ENCODE measurements around the gene ALK.

Gene ALK

DNA sequence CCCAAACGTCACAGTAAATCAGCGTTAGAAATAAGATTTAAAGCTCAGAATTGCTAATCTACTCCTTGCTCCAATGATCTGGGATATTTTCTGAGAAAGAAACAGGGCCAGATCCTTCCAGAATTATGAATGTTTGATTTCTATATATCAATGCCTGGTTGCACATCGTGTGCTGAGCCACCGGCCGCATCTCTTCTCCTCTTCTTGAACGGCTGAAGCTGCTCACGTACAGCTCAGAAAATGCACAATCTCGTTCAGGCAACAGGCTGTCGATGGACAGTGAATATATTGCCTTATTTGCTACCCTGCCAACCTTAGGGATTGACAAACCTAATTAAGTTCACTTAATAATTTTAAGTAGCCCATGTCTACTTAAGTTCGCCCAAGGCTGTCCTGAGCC lies 636.7 kb downstream of the ALK start:
- Histone ChIP-seq H3K9ac (ENCODE audit: low read length) (no peak overlapping the region), H3K4me3 (ENCODE audit: low read depth, low read length) (no peak overlapping the region), H3K27ac (ENCODE audit: low read depth, low read length) (no peak overlapping the region), H3K36me3 (ENCODE audit: control insufficient read depth, insufficient read depth, low read length) (no peaks in the 10 kb centered on the region), H3K27me3 (ENCODE audit: control insufficient read depth, insufficient read depth, low read length) (no peaks in the 10 kb centered on the region), H3K9me3 (ENCODE audit: control insufficient read depth, insufficient read depth, low read depth, low read length) (no peaks in the 10 kb centered on the region), H3K4me1 (ENCODE audit: control insufficient read depth, insufficient read depth, low read length) (peaks cover 9% of the 10 kb centered on the region)

GRCh38 chr2:29281916-29282247 lies 639.5 kb downstream of the ALK start:
- Histone ChIP-seq H3K27ac (ENCODE audit: low read depth, low read length) (no peak overlapping the region), H3K36me3 (ENCODE audit: control insufficient read depth, insufficient read depth, low read length) (no peaks in the 10 kb centered on the region), H3K9me3 (ENCODE audit: control insufficient read depth, insufficient read depth, low read depth, low read length) (no peaks in the 10 kb centered on the region), H3K27me3 (ENCODE audit: control insufficient read depth, insufficient read depth, low read length) (peaks cover 7% of the 10 kb centered on the region; the same call in 1 of the 2 replicates), H3K4me3 (ENCODE audit: low read depth, low read length) (no peak overlapping the region), H3K9ac (ENCODE audit: low read length) (no peak overlapping the region), H3K4me1 (ENCODE audit: control insufficient read depth, insufficient read depth, low read length) (peaks cover 9% of the 10 kb centered on the region)

DNA sequence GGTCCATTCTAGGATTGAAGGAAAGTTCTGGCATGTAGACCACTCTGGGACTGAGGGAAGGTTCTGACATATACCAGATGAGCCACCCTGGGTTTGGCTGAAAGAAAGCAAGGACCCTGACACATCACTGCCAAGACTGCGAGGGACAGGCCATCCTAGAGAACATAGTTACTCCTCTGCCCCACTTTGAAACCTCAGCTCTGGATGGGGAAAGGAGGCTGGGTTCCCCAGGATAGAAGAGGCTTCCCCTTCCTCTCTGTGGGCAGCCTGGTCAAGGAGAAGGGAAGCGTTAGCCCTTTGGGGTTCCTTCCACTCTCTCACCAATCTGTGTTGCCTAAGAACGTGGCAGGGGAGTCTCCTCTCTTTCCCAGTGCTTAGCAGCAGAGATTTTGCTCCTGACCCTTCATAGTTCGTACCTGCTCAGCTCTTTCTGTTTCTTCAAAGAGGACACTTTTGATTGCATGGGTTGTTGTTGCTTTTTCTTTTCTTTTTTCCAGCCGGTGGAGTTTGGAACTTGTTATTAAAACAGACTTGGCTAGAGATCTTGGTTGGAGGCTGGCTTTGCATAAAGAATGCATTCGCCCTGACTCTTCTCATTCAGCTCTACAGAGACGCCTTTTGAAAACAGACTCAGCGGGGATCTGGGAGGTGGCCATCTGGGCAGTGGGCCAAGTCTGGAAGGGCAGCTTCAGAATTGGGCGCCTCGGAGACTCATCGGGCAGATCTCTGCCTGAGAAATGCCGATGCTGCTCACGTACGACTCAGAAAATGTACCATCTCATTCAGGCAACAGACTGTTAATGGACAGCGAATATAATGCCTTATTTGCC lies 640.1 kb downstream of the ALK start:
- Histone ChIP-seq H3K9me3 (ENCODE audit: control insufficient read depth, insufficient read depth, low read depth, low read length) (no peaks in the 10 kb centered on the region), H3K4me3 (ENCODE audit: low read depth, low read length) (no peak overlapping the region), H3K4me1 (ENCODE audit: control insufficient read depth, insufficient read depth, low read length) (peaks cover 9% of the 10 kb centered on the region), H3K27me3 (ENCODE audit: control insufficient read depth, insufficient read depth, low read length) (peaks cover 7% of the 10 kb centered on the region; the same call in 1 of the 2 replicates), H3K36me3 (ENCODE audit: control insufficient read depth, insufficient read depth, low read length) (no peaks in the 10 kb centered on the region), H3K9ac (ENCODE audit: low read length) (no peak overlapping the region), H3K27ac (ENCODE audit: low read depth, low read length) (no peak overlapping the region)

DNA sequence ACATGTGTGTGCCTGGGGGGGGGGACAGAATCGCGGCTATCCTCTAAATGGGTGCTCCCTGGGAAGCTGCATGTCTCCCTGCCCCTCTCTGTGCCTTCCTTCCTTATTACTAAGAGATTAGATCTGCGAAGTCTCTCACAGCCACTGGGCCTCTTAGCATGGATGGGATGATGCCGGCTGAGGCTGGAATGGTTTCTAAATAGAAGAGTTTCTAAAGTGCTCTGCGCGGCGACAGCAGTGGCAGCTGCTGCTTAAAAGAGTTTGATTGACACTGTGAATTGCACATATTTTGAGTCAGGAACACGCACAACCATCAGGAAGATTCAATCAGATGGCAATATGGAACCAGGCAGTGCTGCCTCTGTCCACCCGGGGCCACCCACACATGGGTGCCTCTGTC lies 642.4 kb downstream of the ALK start:
- Histone ChIP-seq H3K4me1 (ENCODE audit: control insufficient read depth, insufficient read depth, low read length) (peaks cover 10% of the 10 kb centered on the region), H3K27me3 (ENCODE audit: control insufficient read depth, insufficient read depth, low read length) (peaks cover 7% of the 10 kb centered on the region; the same call in 1 of the 2 replicates), H3K4me3 (ENCODE audit: low read depth, low read length) (no peak overlapping the region), H3K9me3 (ENCODE audit: control insufficient read depth, insufficient read depth, low read depth, low read length) (no peaks in the 10 kb centered on the region), H3K36me3 (ENCODE audit: control insufficient read depth, insufficient read depth, low read length) (no peaks in the 10 kb centered on the region), H3K27ac (ENCODE audit: low read depth, low read length) (no peak overlapping the region), H3K9ac (ENCODE audit: low read length) (no peak overlapping the region)

DNA sequence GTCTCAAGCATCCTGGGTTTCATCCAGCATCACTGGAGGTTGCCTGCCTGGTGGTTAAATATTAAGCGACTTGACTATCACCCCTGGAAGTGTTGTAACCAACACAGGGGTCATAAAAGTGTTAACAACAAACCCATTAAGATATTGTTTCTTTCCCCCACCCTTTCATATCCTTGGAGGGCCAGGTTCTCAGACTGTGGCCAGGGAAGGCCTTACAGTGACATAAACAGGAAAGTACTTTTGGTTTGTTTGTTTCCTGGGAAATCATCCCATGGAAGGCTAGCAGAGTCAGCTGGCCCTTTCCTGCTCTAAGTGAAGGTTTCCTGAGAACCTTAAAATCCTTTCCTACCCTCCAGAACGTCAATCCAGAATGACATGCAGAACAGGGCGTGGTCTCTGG lies 645.2 kb downstream of the ALK start:
- Histone ChIP-seq H3K9ac (ENCODE audit: low read length) (no peak overlapping the region), H3K36me3 (ENCODE audit: control insufficient read depth, insufficient read depth, low read length) (no peaks in the 10 kb centered on the region), H3K27ac (ENCODE audit: low read depth, low read length) (no peak overlapping the region), H3K4me3 (ENCODE audit: low read depth, low read length) (no peak overlapping the region), H3K9me3 (ENCODE audit: control insufficient read depth, insufficient read depth, low read depth, low read length) (no peaks in the 10 kb centered on the region), H3K27me3 (ENCODE audit: control insufficient read depth, insufficient read depth, low read length) (peaks cover 7% of the 10 kb centered on the region; the same call in 1 of the 2 replicates), H3K4me1 (ENCODE audit: control insufficient read depth, insufficient read depth, low read length) (peaks cover 16% of the 10 kb centered on the region)

DNA sequence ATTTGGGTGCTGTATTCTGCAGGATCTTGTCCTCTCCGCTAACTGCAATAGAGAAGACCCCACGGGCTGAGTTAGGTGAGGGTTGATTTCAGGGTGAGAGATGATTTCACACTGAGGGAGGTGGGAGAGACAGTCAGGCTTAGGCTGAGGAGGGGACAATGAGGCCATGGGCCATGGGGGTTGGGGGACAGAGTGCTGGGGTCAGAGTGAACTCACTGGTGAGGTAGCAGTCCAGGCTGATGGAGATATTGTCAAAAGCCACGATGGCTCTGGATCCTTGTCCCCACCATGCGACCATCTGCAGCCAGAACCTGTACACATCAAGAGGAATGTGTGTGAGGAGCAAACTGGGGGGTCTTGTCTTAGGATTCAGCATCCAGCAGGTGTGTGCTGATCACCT lies 646.2 kb downstream of the ALK start:
- H3K9ac ChIP-seq (ENCODE audit: low read length), result no peak overlapping the region
- H3K4me3 ChIP-seq (ENCODE audit: low read depth, low read length), result no peak overlapping the region
- H3K9me3 ChIP-seq (ENCODE audit: control insufficient read depth, insufficient read depth, low read depth, low read length), result no peaks in the 10 kb centered on the region
- peaks cover 7% of the 10 kb centered on the region; the same call in 1 of the 2 replicates for H3K27me3 ChIP-seq (ENCODE audit: control insufficient read depth, insufficient read depth, low read length)
- peaks cover 21% of the 10 kb centered on the region; the same call in 1 of the 2 replicates for H3K4me1 ChIP-seq (ENCODE audit: control insufficient read depth, insufficient read depth, low read length)
- H3K36me3 ChIP-seq (ENCODE audit: control insufficient read depth, insufficient read depth, low read length), result no peaks in the 10 kb centered on the region
- no peak overlapping the region for H3K27ac ChIP-seq (ENCODE audit: low read depth, low read length)

DNA sequence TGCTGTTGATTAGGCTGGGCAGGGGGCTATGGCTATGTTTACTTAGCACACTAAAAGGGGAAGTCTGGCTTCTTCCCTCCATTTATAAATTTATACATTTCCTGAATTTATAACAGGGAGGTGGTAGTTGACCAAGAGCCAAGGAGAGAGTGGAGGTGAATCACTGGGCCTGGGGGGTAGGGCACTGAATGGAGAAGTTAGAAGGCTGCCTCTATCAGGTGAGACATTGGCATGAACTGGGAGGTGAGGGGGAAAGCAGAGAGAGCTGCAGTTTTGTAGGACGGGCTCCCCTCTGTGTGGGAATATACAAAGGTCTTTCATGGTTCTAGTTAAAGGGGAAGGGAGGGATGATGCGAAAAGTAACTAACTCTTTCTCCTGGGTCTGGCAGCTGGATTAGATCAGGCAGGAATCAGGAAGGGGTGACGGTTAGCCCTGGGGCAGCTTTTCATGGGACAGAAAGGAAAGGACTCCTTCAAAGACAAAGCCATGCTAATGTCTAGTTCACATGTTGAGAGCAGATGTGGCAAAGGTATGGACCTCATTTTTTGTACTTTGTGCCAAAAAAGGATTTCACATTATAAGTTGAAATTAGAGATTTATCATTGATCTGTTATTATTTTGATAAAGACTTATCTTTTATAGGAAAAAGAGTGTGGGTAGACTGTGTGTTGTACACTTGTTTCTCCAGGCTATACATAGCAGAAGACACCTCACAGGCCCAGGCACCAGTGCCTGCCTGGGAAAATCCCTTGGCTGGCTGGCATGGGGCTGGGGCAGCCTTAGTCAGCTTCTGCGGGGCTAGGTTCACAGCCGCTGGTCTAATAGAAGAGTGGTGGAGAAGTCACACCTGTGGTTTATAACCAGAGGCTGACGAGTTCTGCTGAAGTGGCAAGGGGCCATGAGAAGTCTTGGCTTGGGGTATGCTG lies 647.4 kb downstream of the ALK start:
- Histone ChIP-seq H3K27me3 (ENCODE audit: control insufficient read depth, insufficient read depth, low read length) (peaks cover 7% of the 10 kb centered on the region; the same call in 1 of the 2 replicates), H3K27ac (ENCODE audit: low read depth, low read length) (no peak overlapping the region)

DNA sequence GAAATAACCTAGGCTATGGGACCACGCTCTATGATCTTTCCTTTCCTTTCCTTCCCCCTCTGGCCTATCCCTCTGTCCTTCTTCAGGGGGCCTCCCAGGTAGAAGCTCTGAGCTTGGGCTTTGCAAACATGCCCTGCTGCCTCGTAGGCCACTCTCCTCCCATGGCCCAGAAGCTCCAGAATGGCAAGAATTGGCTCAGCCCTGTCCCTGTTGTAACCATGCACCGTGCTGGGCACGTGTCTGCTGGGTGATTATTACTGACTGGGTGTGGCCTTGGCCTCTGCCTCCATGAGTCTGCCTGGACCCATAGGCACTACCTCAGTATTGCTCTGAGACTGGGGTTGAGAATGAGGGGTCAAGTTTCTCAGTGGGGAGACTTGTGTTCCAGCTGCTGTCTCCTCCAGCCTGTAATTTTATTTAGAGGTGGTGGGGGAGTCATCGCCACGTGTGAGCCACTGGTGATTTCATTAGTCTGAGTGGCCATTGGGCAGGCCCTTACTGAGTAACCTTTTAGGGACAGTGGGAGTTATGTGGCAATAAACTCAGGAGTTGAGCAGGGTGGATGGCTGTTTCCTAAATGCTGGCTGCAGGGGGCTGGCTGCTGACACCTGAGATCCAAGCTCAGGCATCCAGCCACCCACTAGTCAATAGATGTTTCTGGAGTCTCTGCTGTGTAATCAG lies 648.2 kb downstream of the ALK start:
- H3K9ac ChIP-seq (ENCODE audit: low read length), result no peak overlapping the region
- peaks cover 7% of the 10 kb centered on the region; the same call in 1 of the 2 replicates for H3K27me3 ChIP-seq (ENCODE audit: control insufficient read depth, insufficient read depth, low read length)
- H3K9me3 ChIP-seq (ENCODE audit: control insufficient read depth, insufficient read depth, low read depth, low read length), result no peaks in the 10 kb centered on the region
- no peak overlapping the region for H3K4me3 ChIP-seq (ENCODE audit: low read depth, low read length)
- H3K27ac ChIP-seq (ENCODE audit: low read depth, low read length), result no peak overlapping the region
- peaks cover 29% of the 10 kb centered on the region; the same call in 1 of the 2 replicates for H3K4me1 ChIP-seq (ENCODE audit: control insufficient read depth, insufficient read depth, low read length)
- no peaks in the 10 kb centered on the region for H3K36me3 ChIP-seq (ENCODE audit: control insufficient read depth, insufficient read depth, low read length)

More for the DNA sequence above, 647.4 kb downstream of the ALK start:
- Histone ChIP-seq H3K4me1 (ENCODE audit: control insufficient read depth, insufficient read depth, low read length) (peaks cover 28% of the 10 kb centered on the region; the same call in 1 of the 2 replicates), H3K9me3 (ENCODE audit: control insufficient read depth, insufficient read depth, low read depth, low read length) (no peaks in the 10 kb centered on the region), H3K4me3 (ENCODE audit: low read depth, low read length) (no peak overlapping the region), H3K36me3 (ENCODE audit: control insufficient read depth, insufficient read depth, low read length) (no peaks in the 10 kb centered on the region), H3K9ac (ENCODE audit: low read length) (no peak overlapping the region)

DNA sequence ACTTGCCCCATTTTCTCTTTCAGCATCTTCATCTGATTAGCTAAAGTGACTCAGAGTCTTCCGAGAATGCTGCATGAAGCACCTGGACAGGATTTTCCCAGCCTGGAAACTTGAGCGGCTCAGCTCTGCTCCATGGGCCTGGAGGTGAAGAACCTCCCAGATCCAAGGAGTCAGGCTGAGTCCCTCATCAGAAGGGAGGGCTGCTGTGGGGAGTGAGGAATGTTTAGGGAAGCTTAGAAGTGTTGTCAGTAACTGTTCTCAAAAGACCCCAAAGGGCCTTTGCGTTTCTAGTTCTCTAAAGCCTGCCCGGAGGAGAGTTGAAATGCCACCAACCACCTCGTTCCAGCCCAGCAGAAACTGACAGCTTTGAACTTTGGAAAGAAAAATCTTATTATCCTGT lies 649.1 kb downstream of the ALK start:
- Histone ChIP-seq H3K4me1 (ENCODE audit: control insufficient read depth, insufficient read depth, low read length) (peaks cover 29% of the 10 kb centered on the region; the same call in 1 of the 2 replicates), H3K27me3 (ENCODE audit: control insufficient read depth, insufficient read depth, low read length) (peaks cover 4% of the 10 kb centered on the region; the same call in 1 of the 2 replicates), H3K4me3 (ENCODE audit: low read depth, low read length) (no peak overlapping the region), H3K9me3 (ENCODE audit: control insufficient read depth, insufficient read depth, low read depth, low read length) (no peaks in the 10 kb centered on the region), H3K36me3 (ENCODE audit: control insufficient read depth, insufficient read depth, low read length) (no peaks in the 10 kb centered on the region), H3K27ac (ENCODE audit: low read depth, low read length) (no peak overlapping the region), H3K9ac (ENCODE audit: low read length) (no peak overlapping the region)

GRCh38 chr2:29270701-29271121 lies 650.7 kb downstream of the ALK start:
- Histone ChIP-seq H3K4me1 (ENCODE audit: control insufficient read depth, insufficient read depth, low read length) (peaks cover 29% of the 10 kb centered on the region; the same call in 1 of the 2 replicates), H3K27me3 (ENCODE audit: control insufficient read depth, insufficient read depth, low read length) (no peaks in the 10 kb centered on the region), H3K9me3 (ENCODE audit: control insufficient read depth, insufficient read depth, low read depth, low read length) (no peaks in the 10 kb centered on the region), H3K4me3 (ENCODE audit: low read depth, low read length) (no peak overlapping the region), H3K9ac (ENCODE audit: low read length) (no peak overlapping the region), H3K27ac (ENCODE audit: low read depth, low read length) (no peak overlapping the region), H3K36me3 (ENCODE audit: control insufficient read depth, insufficient read depth, low read length) (no peaks in the 10 kb centered on the region)

Data from HUES6 (cell line).